Measurements from ENCODE around the gene TPRA1. TPM values are rescaled to one million over a fixed set of nuclear protein-coding genes. Genes with fewer than 3 reads are reported as not detected.
A peak's percentile ranks its signal among the peaks of the same experiment; 100 is the strongest.

Gene TPRA1
- total and polyA plus RNA-seq, 3 donors from 2014 or later, result 32.6 to 59.3 (median 55.7) TPM

DNA sequence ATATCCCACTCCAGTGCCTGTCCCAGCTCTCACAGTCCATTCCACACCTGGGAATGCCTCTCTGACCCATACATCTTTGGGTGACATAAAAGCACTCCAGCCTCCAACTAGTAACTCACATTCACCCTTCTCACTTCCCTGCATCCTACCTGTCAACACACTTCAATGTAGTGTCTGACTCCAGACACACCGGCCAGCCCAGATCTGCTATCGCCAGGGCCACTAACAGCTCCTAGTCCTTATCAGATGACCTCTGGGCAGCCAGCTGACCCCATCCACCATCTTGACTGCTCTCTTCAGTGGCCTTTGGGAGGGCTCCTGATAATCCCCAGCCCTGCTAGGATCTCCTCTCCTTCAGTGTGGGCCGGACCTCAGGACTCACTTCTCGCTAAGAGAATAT lies 4.8 kb upstream of the TPRA1 start:
- DNase-seq, result no peak
- Histone ChIP-seq H3K4me1 (peaks cover 14% of the 10 kb centered on the region), H3K27me3 (no peaks in the 10 kb centered on the region), H3K36me3 (ENCODE audit: low read depth, missing control alignments) (no peaks in the 10 kb centered on the region), H3K9me3 (no peaks in the 10 kb centered on the region), H3K27ac (no peak overlapping the region), H3K4me3 (no peak overlapping the region)
- WGBS, 2 donors, result 81 to 90% methylated on average over 4 of the region's 4 CpGs
- TF ChIP-seq, protein P1, sequence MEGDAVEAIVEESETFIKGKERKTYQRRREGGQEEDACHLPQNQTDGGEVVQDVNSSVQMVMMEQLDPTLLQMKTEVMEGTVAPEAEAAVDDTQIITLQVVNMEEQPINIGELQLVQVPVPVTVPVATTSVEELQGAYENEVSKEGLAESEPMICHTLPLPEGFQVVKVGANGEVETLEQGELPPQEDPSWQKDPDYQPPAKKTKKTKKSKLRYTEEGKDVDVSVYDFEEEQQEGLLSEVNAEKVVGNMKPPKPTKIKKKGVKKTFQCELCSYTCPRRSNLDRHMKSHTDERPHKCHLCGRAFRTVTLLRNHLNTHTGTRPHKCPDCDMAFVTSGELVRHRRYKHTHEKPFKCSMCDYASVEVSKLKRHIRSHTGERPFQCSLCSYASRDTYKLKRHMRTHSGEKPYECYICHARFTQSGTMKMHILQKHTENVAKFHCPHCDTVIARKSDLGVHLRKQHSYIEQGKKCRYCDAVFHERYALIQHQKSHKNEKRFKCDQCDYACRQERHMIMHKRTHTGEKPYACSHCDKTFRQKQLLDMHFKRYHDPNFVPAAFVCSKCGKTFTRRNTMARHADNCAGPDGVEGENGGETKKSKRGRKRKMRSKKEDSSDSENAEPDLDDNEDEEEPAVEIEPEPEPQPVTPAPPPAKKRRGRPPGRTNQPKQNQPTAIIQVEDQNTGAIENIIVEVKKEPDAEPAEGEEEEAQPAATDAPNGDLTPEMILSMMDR (IDR thresholded peaks at IDR 0.05), result no peak
- no peak for TF ChIP-seq POLR2A (IDR thresholded peaks at IDR 0.05)
- intact Hi-C loops (cut with DNase I; ENCODE audit: low total_unique reads), result no loop called here

DNA sequence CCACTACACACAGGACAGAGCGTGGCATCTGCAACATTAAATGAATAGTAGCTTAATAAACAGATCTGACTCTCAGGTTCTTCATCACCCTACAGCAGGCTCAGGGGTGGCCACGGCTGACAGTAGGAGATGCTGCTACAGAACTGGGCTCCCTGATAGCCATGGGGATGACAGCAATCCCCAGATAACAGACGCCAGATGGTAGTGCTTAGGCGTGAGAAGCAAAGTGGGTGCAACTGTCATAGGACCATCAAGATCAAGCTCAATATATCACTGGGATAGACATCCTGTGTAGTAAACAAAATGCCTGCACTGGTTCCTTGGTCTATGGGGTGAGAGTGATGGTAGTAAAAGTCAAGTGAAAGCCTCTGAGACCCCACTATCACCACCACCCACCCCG lies 2.6 kb upstream of the TPRA1 start:
- intact Hi-C loops (cut with DNase I; ENCODE audit: low total_unique reads), result no loop called here
- H3K36me3 ChIP-seq (ENCODE audit: low read depth, missing control alignments), result no peaks in the 10 kb centered on the region
- H3K27ac ChIP-seq, result no peak overlapping the region
- H3K4me3 ChIP-seq, result no peak overlapping the region
- WGBS, 2 donors, result 87 to 89% methylated on average over 5 of the region's 5 CpGs
- no peaks in the 10 kb centered on the region for H3K9me3 ChIP-seq
- H3K27me3 ChIP-seq, result no peaks in the 10 kb centered on the region
- H3K4me1 ChIP-seq, result peaks cover 16% of the 10 kb centered on the region
- TF ChIP-seq POLR2A (IDR thresholded peaks at IDR 0.05), result no peak
- TF ChIP-seq, protein P1 (IDR thresholded peaks at IDR 0.05), result no peak
- DNase-seq, result no peak

DNA sequence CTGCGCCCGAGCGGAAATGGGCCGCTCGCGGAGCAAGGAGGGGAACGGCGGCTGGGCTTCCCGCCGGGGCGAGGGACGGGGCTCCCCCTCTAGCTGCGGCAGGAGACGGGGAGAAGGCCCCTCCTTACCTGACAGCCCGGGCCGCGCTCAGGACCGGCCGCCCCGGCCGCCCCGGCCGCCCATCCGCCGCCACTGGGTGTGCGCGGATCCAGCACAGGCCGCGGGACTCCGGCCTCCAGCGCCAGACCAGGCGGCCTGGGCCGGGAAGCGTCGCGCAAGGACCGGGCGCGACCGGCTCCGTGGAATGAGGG lies 296 bp downstream of the TPRA1 start:
- Histone ChIP-seq H3K4me1 (peaks cover 34% of the 10 kb centered on the region), H3K27ac (peak overlapping the region; percentile 91 to 92), H3K4me3 (peak overlapping the region; percentile 92 to 95), H3K36me3 (ENCODE audit: low read depth, missing control alignments) (no peaks in the 10 kb centered on the region), H3K9me3 (no peaks in the 10 kb centered on the region), H3K27me3 (no peaks in the 10 kb centered on the region)
- no peak for DNase-seq
- TF ChIP-seq, protein P1 (IDR thresholded peaks at IDR 0.05), result no peak
- TF ChIP-seq POLR2A (IDR thresholded peaks at IDR 0.05), result no peak
- intact Hi-C loops (cut with DNase I; ENCODE audit: low total_unique reads), result no loop called here
- WGBS, 2 donors, result 0% methylated on average over 5 to 32 of the region's 41 CpGs

DNA sequence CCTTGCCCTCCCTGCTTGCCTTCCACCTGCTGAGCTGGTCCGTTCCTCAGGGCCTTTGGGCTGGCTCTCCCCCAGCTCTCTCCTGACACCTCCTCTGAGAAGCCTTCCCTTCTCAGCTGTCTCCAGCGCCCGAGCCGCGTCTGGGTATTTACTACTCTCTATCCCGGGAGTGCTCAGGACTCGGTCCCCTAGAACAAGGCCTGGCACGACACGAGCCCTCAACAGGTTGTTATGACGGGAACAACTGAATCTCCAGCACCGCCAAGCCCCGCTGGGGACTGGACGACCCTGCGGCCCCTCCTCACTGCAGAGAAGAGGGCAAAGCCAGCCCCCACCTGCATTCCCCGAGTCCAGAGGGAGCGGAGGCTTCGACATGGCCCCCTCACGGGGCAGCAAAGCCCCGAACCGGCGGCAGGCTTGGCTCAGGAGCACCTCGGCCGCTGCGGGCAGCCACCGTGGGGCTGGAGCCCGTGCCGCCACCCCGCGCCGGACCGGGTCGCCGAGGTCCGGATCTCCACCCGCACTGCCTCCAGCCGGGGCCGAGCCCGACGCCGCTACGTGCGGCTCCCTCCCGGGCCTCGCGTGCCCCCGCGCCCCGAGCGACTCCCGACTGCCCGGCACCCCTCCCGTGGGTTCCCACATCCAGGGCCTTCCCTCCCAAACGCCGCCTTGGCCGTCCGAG lies 792 bp downstream of the TPRA1 start:
- TF ChIP-seq POLR2A (IDR thresholded peaks at IDR 0.05), result no peak
- TF ChIP-seq, protein P1 (IDR thresholded peaks at IDR 0.05), result no peak
- H3K27ac ChIP-seq, result peak overlapping the region; percentile 91 to 92
- 0% methylated on average over 46 of the region's 56 CpGs; no CpG with 5 or more reads in 1 of the 2 donors for WGBS, 2 donors
- H3K4me3 ChIP-seq, result peak overlapping the region; percentile 92 to 95
- peak; percentile 37 for DNase-seq
- H3K4me1 ChIP-seq, result peaks cover 34% of the 10 kb centered on the region
- intact Hi-C loops (cut with DNase I; ENCODE audit: low total_unique reads), result no loop called here
- H3K9me3 ChIP-seq, result no peaks in the 10 kb centered on the region
- no peaks in the 10 kb centered on the region for H3K27me3 ChIP-seq
- no peaks in the 10 kb centered on the region for H3K36me3 ChIP-seq (ENCODE audit: low read depth, missing control alignments)

Measured in testis (tissue), 3 donors.